ENCODE measurements around the gene UBE2E3. TPM values are rescaled to one million over a fixed set of nuclear protein-coding genes. Genes with fewer than 3 reads are reported as not detected.

The UBE2E3 gene
- total RNA-seq, 4 donors from 2014 or later = 23.6 to 65.4 (median 49.0) TPM

DNA sequence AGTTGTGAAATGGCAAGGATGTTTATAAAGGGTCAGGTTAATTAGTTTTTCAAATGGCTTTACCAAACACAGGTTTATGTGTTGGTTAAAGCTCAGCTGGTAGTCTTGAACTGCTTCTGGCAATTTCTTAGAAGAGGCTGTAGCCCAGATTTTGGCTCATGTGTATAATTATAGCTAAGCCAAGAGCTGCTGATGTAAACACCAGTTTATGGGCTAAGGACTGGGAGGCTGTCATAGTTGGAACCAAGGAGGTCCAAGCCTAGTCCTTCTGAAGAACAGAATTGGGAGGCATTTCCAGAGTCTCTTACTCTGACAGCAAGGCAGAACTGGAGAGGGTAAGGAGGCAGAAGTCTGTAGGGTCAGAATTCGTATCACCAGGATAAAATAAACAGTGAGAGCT is 25.4 kb downstream of the UBE2E3 start:
- Histone ChIP-seq H3K4me3 (no peak overlapping the region), H3K4me1 (peaks cover 0 to 7% (median 0%) of the 10 kb centered on the region in 3 donors), H3K27me3 (no peaks in the 10 kb centered on the region), H3K36me3 (no peaks in the 10 kb centered on the region), H3K27ac (no peak overlapping the region), H3K9me3 (no peaks in the 10 kb centered on the region)
- no peak for DNase-seq
- 67 to 71% methylated on average over 1 of the region's 1 CpG for WGBS, 2 donors
- intact Hi-C loops (cut with DNase I) = no loop called here
- TF ChIP-seq, protein P1, sequence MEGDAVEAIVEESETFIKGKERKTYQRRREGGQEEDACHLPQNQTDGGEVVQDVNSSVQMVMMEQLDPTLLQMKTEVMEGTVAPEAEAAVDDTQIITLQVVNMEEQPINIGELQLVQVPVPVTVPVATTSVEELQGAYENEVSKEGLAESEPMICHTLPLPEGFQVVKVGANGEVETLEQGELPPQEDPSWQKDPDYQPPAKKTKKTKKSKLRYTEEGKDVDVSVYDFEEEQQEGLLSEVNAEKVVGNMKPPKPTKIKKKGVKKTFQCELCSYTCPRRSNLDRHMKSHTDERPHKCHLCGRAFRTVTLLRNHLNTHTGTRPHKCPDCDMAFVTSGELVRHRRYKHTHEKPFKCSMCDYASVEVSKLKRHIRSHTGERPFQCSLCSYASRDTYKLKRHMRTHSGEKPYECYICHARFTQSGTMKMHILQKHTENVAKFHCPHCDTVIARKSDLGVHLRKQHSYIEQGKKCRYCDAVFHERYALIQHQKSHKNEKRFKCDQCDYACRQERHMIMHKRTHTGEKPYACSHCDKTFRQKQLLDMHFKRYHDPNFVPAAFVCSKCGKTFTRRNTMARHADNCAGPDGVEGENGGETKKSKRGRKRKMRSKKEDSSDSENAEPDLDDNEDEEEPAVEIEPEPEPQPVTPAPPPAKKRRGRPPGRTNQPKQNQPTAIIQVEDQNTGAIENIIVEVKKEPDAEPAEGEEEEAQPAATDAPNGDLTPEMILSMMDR (IDR thresholded peaks at IDR 0.05) = no peak
- no peak for TF ChIP-seq POLR2A (IDR thresholded peaks at IDR 0.05)

DNA sequence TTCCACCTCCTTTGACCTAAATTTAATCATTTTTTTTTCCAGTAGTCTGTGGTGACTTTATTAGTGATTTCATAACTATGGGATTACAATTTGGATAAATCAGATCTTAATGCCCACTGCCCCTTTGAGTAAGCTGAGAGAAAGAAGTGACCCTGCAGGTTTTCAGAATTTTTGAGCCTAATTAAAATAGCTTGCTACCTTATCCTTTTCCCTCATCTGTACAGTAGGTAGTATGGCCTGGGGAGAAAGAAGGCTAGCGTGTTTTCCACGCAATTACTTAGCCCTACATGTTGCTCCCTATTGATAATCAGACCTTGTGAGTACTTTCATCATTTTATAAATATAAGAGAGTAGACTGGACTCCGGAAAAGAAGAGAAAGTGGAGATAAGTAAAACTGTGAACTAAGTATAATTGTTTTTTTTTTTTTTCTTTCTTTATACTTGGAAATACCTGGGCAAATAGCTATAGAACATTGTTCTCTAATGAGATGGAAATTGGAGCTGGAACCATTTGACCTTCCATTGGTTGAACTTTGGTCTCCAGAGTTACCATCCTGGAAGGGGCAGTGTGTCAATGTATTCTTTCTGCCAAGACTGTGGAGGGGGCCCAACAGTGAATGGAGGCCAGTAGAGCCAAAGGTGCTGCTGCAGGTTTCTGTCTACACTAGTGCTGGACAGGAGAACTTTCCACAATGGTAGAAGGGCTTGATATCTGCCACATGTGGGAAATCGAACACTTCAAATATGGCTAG is 26.9 kb downstream of the UBE2E3 start:
- H3K36me3 ChIP-seq = no peaks in the 10 kb centered on the region
- intact Hi-C loops (cut with DNase I) = no loop called here
- 75 to 92% methylated on average over 4 of the region's 4 CpGs for WGBS, 2 donors
- TF ChIP-seq, protein P1 (IDR thresholded peaks at IDR 0.05) = no peak
- TF ChIP-seq POLR2A (IDR thresholded peaks at IDR 0.05) = no peak
- no peak overlapping the region for H3K27ac ChIP-seq
- no peaks in the 10 kb centered on the region for H3K27me3 ChIP-seq
- no peak overlapping the region for H3K4me3 ChIP-seq
- peaks cover 0 to 15% (median 0%) of the 10 kb centered on the region in 3 donors for H3K4me1 ChIP-seq
- no peak for DNase-seq
- H3K9me3 ChIP-seq = no peaks in the 10 kb centered on the region

DNA sequence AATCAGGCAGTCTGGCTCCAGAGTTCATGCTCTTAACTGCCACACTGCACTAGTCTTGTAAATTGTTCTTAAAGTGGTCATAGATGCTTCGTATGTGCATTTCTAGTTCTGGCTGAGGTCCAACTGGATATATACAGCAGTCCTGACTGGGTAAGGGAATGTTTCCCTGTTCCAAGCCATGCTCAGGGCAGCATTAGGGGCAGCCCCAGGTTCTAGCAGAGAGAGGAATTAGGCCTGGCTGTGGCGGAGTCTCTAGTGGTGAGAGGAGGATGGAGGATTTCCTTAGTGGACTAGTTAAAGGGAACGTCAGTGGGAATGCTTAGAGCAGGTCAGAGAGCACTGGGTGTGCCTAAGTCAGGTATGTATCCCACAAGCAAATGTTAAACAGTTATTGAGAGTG is 28.0 kb downstream of the UBE2E3 start:
- Histone ChIP-seq H3K4me1 (peaks cover 0 to 15% (median 0%) of the 10 kb centered on the region in 3 donors), H3K27me3 (no peaks in the 10 kb centered on the region), H3K36me3 (no peaks in the 10 kb centered on the region), H3K9me3 (no peaks in the 10 kb centered on the region), H3K27ac (no peak overlapping the region), H3K4me3 (no peak overlapping the region)
- intact Hi-C loops (cut with DNase I) = no loop called here
- TF ChIP-seq POLR2A (IDR thresholded peaks at IDR 0.05) = no peak
- TF ChIP-seq, protein P1 (IDR thresholded peaks at IDR 0.05) = no peak
- DNase-seq = no peak
- WGBS, 2 donors = 68 to 75% methylated on average over 3 of the region's 3 CpGs

DNA sequence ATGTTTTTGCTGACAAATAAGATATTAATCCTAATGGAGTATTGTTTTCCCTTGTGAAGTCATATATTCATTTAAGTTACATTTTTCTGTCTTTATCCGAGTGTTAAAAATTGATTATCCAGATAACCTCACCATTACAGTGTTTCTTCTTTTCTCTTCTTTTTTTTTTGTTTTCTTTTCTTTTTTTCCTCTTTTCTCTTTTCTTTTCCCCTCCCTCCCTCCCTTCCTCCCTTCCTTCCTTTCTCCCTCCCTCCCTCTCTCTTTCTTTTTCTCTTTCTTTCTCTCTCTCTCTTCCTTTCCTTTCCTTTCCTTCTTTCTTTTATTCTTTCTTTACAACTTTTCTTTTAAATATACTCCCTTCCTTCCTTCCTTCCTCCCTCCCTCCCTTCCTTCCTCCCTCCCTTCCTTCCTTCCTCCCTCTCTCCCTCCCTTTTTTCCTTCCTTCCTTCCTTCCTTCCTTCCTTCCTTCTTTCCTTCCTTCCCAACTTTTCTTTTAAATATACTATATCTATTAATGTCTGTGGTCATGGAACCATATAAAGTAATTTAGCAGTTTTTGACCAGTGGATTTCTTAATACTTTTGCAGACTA is 40.9 kb downstream of the UBE2E3 start:
- no peaks in the 10 kb centered on the region for H3K27me3 ChIP-seq

GRCh38 chr2:181022652-181023051 is 42.2 kb downstream of the UBE2E3 start:
- no peak for TF ChIP-seq POLR2A (IDR thresholded peaks at IDR 0.05)
- TF ChIP-seq, protein P1 (IDR thresholded peaks at IDR 0.05) = no peak
- Histone ChIP-seq H3K36me3 (no peaks in the 10 kb centered on the region), H3K27ac (no peak overlapping the region), H3K9me3 (no peaks in the 10 kb centered on the region), H3K4me3 (no peak overlapping the region), H3K4me1 (no peaks in the 10 kb centered on the region), H3K27me3 (no peaks in the 10 kb centered on the region)
- intact Hi-C loops (cut with DNase I) = no loop called here
- WGBS, 2 donors = 96 to 100% methylated on average over 3 of the region's 3 CpGs
- no peak for DNase-seq

More for the DNA sequence above, 40.9 kb downstream of the UBE2E3 start:
- Histone ChIP-seq H3K4me3 (no peak overlapping the region), H3K36me3 (no peaks in the 10 kb centered on the region), H3K27ac (no peak overlapping the region), H3K9me3 (no peaks in the 10 kb centered on the region), H3K4me1 (no peaks in the 10 kb centered on the region)
- intact Hi-C loops (cut with DNase I) = no loop called here
- DNase-seq = no peak
- TF ChIP-seq, protein P1 (IDR thresholded peaks at IDR 0.05) = no peak
- TF ChIP-seq POLR2A (IDR thresholded peaks at IDR 0.05) = no peak
- WGBS, 2 donors = 83 to 96% methylated on average over 1 of the region's 1 CpG

All from esophagus squamous epithelium (tissue), 5 donors.